HG02642 (cell line): ENCODE measurements around the gene GOLGA6D.
"Not testable (repeated sequence)": the region's sequence is repeated elsewhere in the genome, so short reads cannot be mapped to it uniquely, and the experiment has no call there.

Experiments used
- ATAC-seq: cut with Tn5 transposase; IDR thresholded peaks from one replicate; pipeline ENCODE4 v1.9.1; 2021; ENCODE audit warnings: mild to moderate bottlenecking; ENCODE audit not compliant: unreplicated experiment, poor library complexity

Gene GOLGA6D

GRCh38 chr15:75278497-75278896 is 4.1 kb upstream of the GOLGA6D start:
- ATAC-seq = not testable (repeated sequence)

- not testable (repeated sequence) for ATAC-seq
Observed at GRCh38 chr15:75284152-75284551, 1.5 kb downstream of the GOLGA6D start.

- not testable (repeated sequence) for ATAC-seq
Observed at GRCh38 chr15:75293660-75294059, 11.0 kb downstream of the GOLGA6D start.

GRCh38 chr15:75298541-75299310 is 16.1 kb downstream of the GOLGA6D start:
- ATAC-seq = peak; percentile 78

GRCh38 chr15:75299311-75299688 is 16.7 kb downstream of the GOLGA6D start:
- ATAC-seq = peak; percentile 72

GRCh38 chr15:75300026-75300425 is 17.4 kb downstream of the GOLGA6D start:
- ATAC-seq = not testable (repeated sequence)

GRCh38 chr15:75302318-75302717 is 19.7 kb downstream of the GOLGA6D start:
- ATAC-seq = no peak

- not testable (repeated sequence) for ATAC-seq
Observed at GRCh38 chr15:75302753-75303152, 20.1 kb downstream of the GOLGA6D start.

GRCh38 chr15:75306188-75306587 is 23.6 kb downstream of the GOLGA6D start:
- no peak for ATAC-seq

- ATAC-seq = no peak
Observed at GRCh38 chr15:75307778-75308390, 25.2 kb downstream of the GOLGA6D start.

GRCh38 chr15:75309711-75310110 is 27.1 kb downstream of the GOLGA6D start:
- ATAC-seq = no peak

GRCh38 chr15:75312548-75312947 is 29.9 kb downstream of the GOLGA6D start:
- ATAC-seq = not testable (repeated sequence)

GRCh38 chr15:75313116-75313845 is 30.6 kb downstream of the GOLGA6D start:
- no peak for ATAC-seq

- ATAC-seq = no peak
Observed at GRCh38 chr15:75314552-75315290, 32.1 kb downstream of the GOLGA6D start.

- not testable (repeated sequence) for ATAC-seq
Observed at GRCh38 chr15:75319231-75319897, 36.7 kb downstream of the GOLGA6D start.

- no peak for ATAC-seq
Observed at GRCh38 chr15:75321711-75322110, 39.1 kb downstream of the GOLGA6D start.

GRCh38 chr15:75325922-75326321 is 43.3 kb downstream of the GOLGA6D start:
- ATAC-seq = no peak

GRCh38 chr15:75327005-75327404 is 44.4 kb downstream of the GOLGA6D start:
- no peak for ATAC-seq

GRCh38 chr15:75327491-75327890 is 44.9 kb downstream of the GOLGA6D start:
- no peak for ATAC-seq
